NCI-H526 (cell line): ENCODE data around the gene BABAM2.
A peak's percentile ranks its signal among the peaks of the same experiment; 100 is the strongest.
"Not testable (repeated sequence)": the region's sequence is repeated elsewhere in the genome, so short reads cannot be mapped to it uniquely, and the experiment has no call there.

Source experiments
- DNase-seq, 2 experiments: peaks; one replicate each; lab custom pipeline; 2025; lab: John Stamatoyannopoulos, UW

BABAM2 gene

DNA sequence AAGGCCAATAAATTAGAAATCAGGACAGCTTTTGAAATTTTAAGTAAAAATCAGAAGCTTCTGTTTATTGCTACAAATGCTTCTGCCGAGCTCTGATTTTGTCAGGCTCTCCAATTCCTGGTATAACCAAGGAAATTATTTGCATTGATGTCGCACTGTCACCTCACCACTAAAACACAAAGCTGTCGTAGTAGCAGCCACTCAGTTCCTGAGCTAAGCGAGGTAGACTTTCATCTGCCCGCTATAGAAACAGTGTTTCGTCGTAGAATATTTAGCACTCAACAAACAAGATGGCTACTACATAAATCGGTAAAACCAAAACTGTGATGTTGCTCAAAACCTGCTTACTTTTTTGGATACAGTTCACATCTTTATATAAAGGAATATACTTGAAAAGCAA is 360.8 kb downstream of the BABAM2 start:
- DNase-seq: no peak

DNA sequence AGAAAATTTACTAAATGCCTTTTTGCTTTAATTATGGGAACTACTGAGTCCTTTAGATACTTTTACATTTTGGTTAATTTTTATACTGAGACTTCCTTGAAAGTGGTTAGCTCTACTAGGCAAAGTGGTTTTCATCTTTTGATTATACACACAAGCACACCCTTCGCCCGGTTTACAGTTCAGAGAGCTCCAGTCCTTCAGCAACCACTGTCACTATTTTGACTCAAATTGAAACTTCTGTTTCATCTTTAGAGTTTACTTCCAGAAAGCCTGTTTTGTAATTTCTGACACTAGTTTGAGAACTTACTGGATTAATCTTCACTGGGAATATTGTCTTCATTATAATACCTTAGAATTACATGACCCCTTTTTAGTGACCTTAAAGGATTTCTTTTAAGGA is 361.8 kb downstream of the BABAM2 start:
- DNase-seq: no peak

DNA sequence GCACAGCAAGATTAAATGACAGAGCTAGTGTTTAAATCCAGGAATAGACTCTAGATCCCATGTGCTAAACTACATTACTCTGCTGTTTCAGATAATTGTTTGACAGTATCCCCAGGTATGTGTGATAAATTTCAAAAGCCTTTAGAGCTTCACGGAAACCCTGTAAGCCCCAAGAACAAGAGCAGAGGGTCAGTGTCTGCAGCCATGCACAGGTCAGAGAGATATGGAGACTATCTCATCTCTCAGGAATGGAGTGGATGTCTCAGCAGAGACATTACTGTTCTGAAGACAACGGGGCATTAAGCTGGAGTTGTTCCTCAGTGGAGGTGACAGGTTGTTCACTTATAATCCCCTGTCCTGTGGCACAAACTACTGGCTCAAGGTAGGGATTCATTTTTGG is 363.0 kb downstream of the BABAM2 start:
- no peak for DNase-seq

DNA sequence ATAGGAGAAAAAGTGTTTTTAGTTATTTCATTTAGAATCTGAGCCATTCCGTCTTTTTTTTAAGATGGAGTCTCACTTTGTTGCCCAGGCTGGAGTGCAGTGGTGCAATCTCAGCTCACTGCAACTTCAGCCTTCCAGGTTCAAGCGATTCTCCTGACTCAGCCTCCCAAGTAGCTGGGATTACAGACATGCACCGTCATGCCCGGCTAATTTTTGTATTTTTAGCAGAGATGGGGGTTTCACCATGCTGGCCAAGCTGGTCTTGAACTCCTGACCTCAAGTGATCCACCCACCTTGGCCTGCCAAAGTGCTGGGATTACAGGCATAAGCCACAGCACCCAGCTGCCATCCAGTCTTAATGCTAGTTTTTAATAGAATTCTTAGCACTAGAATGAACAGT is 364.7 kb downstream of the BABAM2 start:
- not testable (repeated sequence) for DNase-seq

- DNase-seq: no peak
Measured at GRCh38 chr2:28257182-28257581, 366.7 kb downstream of the BABAM2 start.

DNA sequence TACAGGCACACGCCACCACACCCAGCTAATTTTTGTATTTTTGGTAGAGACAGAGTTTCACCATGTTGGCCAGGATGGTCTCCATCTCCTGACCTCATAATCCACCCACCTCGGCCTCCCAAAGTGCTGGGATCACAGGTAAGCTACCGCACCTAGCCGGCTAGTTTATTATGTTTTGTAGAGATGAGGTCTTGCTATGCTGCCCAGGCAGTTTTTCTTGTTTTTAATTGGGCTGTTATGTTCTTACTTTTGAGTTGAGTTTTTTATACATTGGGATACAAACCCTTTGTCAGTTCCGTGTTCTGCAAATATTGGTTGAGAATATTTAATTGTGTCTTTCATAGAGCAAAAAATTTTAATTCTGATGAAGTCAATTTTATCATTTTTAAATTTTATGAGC is 368.7 kb downstream of the BABAM2 start:
- not testable (repeated sequence) for DNase-seq

- DNase-seq: peak; percentile 86
Measured at GRCh38 chr2:28263690-28264089, 373.2 kb downstream of the BABAM2 start.

DNA sequence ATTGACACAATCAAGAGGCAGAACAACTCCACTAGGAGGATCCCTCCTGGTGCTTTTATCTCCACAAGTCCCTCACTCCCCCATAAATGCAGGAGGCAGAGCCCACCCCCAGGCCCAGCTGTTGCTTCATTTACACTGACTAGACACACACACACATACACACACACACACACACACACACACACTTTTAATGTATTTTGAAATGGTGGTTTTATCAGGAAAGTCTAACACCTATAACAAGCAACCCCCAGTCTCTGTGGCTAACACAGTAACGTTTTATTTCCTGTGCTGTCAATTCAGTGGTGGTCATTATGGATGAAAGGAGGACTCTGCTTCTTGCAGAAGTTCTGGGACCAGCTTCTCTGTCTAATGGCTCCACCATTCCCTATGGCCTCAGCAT is 376.8 kb downstream of the BABAM2 start:
- no peak for DNase-seq

DNA sequence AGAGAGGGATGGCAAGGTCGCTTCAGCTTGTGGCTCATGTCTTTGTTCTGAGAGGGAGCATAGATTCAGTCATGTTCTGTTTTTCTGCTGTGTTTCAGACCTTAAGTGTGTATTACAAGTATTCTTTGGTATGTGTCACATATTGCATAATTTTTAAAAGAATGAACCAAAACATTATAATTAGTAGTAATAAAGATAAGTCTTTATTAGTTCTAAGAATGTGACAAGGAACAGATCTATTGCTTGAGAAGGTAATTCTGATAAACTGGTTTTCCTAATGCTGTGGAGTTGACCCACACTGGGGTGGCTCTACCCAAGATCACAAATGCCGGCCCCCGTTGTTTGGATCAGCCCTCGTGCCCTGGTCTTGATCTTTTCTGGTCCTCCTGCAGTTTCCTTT is 377.9 kb downstream of the BABAM2 start:
- no peak for DNase-seq

- DNase-seq: peak in 1 of 2 experiments; percentile 23
Measured at GRCh38 chr2:28269019-28269784, 378.7 kb downstream of the BABAM2 start.

DNA sequence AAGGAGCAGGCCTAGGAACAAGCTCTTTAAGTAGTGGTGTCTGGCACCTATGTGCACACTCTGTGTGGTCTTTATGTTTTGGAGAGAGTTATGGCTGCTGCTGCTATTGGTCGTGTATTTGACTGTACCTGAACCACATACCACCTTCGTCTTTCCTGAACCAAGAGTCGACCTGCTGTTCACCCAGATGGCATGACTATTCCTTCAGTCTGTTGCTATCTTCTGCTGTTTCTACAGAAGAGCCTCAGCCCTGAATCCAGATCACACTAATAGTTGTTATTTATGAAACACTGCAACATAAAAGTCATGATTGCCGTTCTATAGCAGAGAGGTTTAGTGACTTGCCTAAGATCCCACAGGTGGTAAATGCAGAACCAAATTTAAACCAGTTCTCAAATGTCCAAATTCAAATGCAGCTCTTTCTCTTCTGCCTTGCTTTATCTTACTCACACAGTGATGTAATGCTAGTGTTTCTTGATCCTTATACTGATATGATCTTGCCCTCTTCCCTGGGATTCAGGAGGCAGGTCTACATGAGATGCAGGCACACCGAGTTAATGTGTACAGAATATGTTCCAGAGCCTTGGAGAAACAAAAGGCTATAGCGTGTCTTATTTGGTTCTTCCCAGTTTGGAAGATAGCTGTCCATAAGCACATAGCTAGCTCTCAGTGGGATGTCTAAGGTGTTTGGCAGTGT is 380.1 kb downstream of the BABAM2 start:
- DNase-seq: no peak

DNA sequence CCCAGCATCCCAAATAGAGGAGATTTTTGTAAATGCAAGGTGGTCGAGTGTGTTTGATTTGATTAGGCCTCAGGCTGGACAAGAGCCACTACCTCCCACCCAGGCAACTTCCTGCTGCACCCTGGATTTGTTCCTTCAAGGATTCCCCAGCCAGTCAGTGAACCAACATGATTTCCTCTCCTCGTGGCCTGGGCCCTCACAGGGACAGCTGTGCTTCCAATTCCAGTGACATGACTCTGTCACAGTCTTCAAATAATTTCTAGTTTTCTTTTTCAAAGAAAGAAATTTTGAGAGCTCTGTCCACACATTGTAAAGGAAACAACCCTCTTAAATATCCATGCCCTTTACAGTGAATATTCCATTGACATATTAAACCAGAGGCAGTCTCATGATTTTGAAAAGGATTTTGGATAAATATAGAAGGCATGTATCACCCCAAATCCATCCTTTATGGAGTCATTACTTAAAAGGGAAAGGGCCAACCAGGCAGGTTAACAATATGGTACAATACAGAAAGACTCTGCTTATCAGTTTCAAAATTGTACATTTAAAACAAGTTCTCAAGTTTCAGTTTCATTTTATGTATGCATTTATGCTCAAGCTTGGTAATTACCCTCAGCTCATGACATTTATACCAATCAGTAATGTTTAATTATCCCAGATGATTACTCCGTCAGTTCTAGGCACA is 380.8 kb downstream of the BABAM2 start:
- no peak for DNase-seq

- no peak for DNase-seq
Measured at GRCh38 chr2:28271919-28272250, 381.4 kb downstream of the BABAM2 start.

- no peak for DNase-seq
Measured at GRCh38 chr2:28273751-28274150, 383.2 kb downstream of the BABAM2 start.

- DNase-seq: no peak
Measured at GRCh38 chr2:28274911-28275685, 384.6 kb downstream of the BABAM2 start.

- DNase-seq: no peak
Measured at GRCh38 chr2:28276076-28276618, 385.6 kb downstream of the BABAM2 start.

DNA sequence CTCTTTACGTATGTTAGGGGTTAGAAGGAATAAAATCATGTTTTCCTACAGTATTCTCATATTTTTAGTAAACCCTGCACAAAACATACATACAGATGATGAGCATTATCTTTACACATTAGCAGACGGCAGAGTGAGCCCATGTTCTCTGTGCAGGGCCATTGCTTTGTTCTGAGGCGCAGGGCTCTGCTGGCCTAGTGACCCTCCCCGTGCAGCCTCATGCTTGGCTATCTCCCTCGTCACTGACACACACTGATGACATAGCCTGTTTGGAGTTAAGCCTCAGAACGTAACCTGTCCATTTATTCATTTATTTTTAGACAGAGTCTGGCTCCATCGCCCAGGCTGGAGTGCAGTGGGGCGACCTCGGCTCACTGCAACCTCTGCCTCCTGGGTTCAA is 386.3 kb downstream of the BABAM2 start:
- no peak for DNase-seq

GRCh38 chr2:28277466-28277865 is 386.9 kb downstream of the BABAM2 start:
- DNase-seq: no peak

GRCh38 chr2:28279371-28279770 is 388.8 kb downstream of the BABAM2 start:
- no peak for DNase-seq

GRCh38 chr2:28280619-28281018 is 390.1 kb downstream of the BABAM2 start:
- DNase-seq: no peak

GRCh38 chr2:28281739-28282138 is 391.2 kb downstream of the BABAM2 start:
- DNase-seq: no peak

- no peak for DNase-seq
Measured at GRCh38 chr2:28282248-28282647, 391.7 kb downstream of the BABAM2 start.
